Psoas muscle (tissue), 8 donors: ENCODE measurements around the gene POLR2C. TPM values are rescaled to one million over a fixed set of nuclear protein-coding genes. Genes with fewer than 3 reads are reported as not detected.
A peak's percentile ranks its signal among the peaks of the same experiment; 100 is the strongest.

Experiments
- ATAC-seq, 4 donors: fragments of 200-7000 bp; cut with Tn5 transposase; one replicate each; pipeline ENCODE4 v1.9.1; 2020; ENCODE audit warnings: moderate library complexity in 3 of 4, mild to moderate bottlenecking in 2 of 4
- DNase-seq, 2 donors: peaks; one replicate each; pipeline ENCODE4 v3.0.0-alpha.2; 2020
- H3K27ac ChIP-seq: fragments of 200-600 bp; one replicate; pipeline ENCODE4 v1.8.0; 2022
- H3K27me3 ChIP-seq, 3 donors: fragments of 200-600 bp in 1 of 3; one replicate each; pipeline versions ENCODE4 v1.6.1 to v1.8.0; 2013 to 2022; ENCODE audit warnings: low read length in 2 of 3, mild to moderate bottlenecking in 2 of 3, moderate library complexity in 1 of 3; ENCODE audit not compliant: insufficient read depth in 3 of 3
- H3K36me3 ChIP-seq, 2 donors: fragments of 200-600 bp in 1 of 2; one replicate each; pipeline versions ENCODE4 v1.6.1 to v1.8.0; 2013 to 2022; ENCODE audit warnings: low read depth in 1 of 2, mild to moderate bottlenecking in 1 of 2, moderate library complexity in 1 of 2; ENCODE audit not compliant: insufficient read depth in 1 of 2
- H3K4me1 ChIP-seq: fragments of 200-600 bp; one replicate; pipeline ENCODE4 v1.8.0; 2022
- H3K4me3 ChIP-seq: fragments of 200-600 bp; one replicate; pipeline ENCODE4 v1.8.0; 2022; ENCODE audit warnings: mild to moderate bottlenecking
- H3K9me3 ChIP-seq: fragments of 200-600 bp; one replicate; pipeline ENCODE4 v1.8.0; 2022
- WGBS, 3 donors: extraction: QIAGEN DNeasy Blood & Tissue Kit; methylation state at CpG; one replicate each; pipeline versions ENCODE4 v1.1.6 to v1.1.7; 2013; 5-methylcytosine and 5-hydroxymethylcytosine counted together
- intact Hi-C, 2 donors: fragments of 100-400 bp; cut with DNase I; formaldehyde crosslinking; loops; one replicate each; pipeline versions ENCODE4 v1.11.0 to v1.14.2; 2022
- polyA plus RNA-seq, 3 donors: library from polyadenylated mRNA; stranded (reverse); fragments of 200-250 nt; gene quantifications; one replicate each; pipeline ENCODE4 v1.2.3, GENCODE V29; 2013
- total RNA-seq, 4 donors: library from RNA; stranded (reverse); fragmentation: NEBNext Ultra II Directional in 2 of 4; extraction: Animal tissue kit (Norgen Biotek cat#: 25700) in 2 of 4; gene quantifications; one replicate each; pipeline versions ENCODE4 v1.2.1 to v1.2.4, GENCODE V29; 2021 to 2023
- TF ChIP-seq, protein P1 (sequence below): fragments of 200-600 bp; IDR thresholded peaks from one replicate; pipeline ENCODE4 v1.8.0; 2022; ENCODE audit warnings: antibody characterized with exemption
- donor health status: healthy with polysubstance abuse.
- donor health status: DM: no; HTN: no; CAD: no; lungs with moderate emphysema.
- donor health status: Bipolar disorder and iron deficiency.
- donor health status: healthy.
- donor health status: DM: yes; HTN: yes; CAD: no.
- donor health status: DM: no; HTN: no; CAD: no.
- donor health status: DM: no; HTN: no; CAD: no.
- donor health status: DM: yes; HTN: yes; CAD: no.

Gene POLR2C
- total and polyA plus RNA-seq, 7 donors, result 45.1 to 97.1 (median 57.0) TPM

DNA sequence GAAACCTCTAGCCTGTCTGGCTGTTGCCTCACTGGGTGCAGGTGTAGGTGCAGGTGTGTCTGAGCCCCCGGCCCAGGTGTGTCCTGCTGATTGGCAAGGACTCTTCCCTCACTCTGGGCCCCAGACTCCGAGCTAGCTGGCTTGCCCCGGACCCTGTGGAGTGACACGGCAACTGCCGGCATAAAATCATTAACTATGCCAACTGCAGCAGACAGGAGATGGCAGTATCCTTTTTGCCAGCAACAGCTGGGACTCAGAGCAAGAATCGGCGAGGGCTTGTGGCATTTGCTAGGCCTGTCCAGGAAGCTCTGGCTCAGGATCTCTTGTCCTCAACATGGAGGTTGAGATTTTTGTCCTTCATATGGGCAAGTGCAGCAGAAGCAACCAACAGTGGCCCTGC is 36.1 kb upstream of the POLR2C start:
- ATAC-seq, result peak; percentile 40 to 68 (median 50)
- H3K27ac ChIP-seq, result no peak overlapping the region
- TF ChIP-seq, protein P1, sequence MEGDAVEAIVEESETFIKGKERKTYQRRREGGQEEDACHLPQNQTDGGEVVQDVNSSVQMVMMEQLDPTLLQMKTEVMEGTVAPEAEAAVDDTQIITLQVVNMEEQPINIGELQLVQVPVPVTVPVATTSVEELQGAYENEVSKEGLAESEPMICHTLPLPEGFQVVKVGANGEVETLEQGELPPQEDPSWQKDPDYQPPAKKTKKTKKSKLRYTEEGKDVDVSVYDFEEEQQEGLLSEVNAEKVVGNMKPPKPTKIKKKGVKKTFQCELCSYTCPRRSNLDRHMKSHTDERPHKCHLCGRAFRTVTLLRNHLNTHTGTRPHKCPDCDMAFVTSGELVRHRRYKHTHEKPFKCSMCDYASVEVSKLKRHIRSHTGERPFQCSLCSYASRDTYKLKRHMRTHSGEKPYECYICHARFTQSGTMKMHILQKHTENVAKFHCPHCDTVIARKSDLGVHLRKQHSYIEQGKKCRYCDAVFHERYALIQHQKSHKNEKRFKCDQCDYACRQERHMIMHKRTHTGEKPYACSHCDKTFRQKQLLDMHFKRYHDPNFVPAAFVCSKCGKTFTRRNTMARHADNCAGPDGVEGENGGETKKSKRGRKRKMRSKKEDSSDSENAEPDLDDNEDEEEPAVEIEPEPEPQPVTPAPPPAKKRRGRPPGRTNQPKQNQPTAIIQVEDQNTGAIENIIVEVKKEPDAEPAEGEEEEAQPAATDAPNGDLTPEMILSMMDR, result no peak
- H3K27me3 ChIP-seq, result no peaks in the 10 kb centered on the region
- H3K4me3 ChIP-seq, result no peak overlapping the region
- H3K4me1 ChIP-seq, result peaks cover 8% of the 10 kb centered on the region
- no peaks in the 10 kb centered on the region for H3K9me3 ChIP-seq
- DNase-seq, result no peak
- 21 to 33% (median 32%) methylated on average over 7 of the region's 7 CpGs for WGBS, 3 donors
- peaks cover 4 to 48% of the 10 kb centered on the region in 2 donors for H3K36me3 ChIP-seq
- intact Hi-C loops, result no loop called here

DNA sequence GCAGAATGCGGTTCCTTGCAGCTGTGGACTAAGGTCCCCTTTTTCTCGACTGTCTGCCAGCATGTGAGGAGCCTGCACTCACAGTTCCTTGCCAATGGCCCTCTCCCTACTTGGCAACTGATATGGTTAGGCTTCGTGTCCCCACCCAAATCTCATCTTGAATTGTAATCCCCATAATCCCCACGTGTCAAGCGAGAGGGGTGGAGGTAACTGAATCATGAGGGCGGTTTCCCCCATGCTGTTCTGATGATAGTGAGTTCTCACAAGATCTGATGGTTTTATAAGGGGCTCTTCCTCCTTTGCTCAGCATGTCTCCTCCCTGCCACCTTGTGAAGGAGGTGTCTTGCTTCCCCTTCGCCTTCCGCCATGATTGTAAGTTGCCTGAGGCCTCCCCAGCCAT is 35.2 kb upstream of the POLR2C start:
- Histone ChIP-seq H3K27me3 (no peaks in the 10 kb centered on the region), H3K4me3 (no peak overlapping the region), H3K9me3 (no peaks in the 10 kb centered on the region), H3K4me1 (peaks cover 5% of the 10 kb centered on the region), H3K27ac (no peak overlapping the region), H3K36me3 (peaks cover 4 to 58% of the 10 kb centered on the region in 2 donors)
- intact Hi-C loops, result no loop called here
- TF ChIP-seq, protein P1, result no peak
- DNase-seq, result no peak
- 64 to 74% (median 65%) methylated on average over 8 of the region's 8 CpGs for WGBS, 3 donors
- no peak for ATAC-seq

DNA sequence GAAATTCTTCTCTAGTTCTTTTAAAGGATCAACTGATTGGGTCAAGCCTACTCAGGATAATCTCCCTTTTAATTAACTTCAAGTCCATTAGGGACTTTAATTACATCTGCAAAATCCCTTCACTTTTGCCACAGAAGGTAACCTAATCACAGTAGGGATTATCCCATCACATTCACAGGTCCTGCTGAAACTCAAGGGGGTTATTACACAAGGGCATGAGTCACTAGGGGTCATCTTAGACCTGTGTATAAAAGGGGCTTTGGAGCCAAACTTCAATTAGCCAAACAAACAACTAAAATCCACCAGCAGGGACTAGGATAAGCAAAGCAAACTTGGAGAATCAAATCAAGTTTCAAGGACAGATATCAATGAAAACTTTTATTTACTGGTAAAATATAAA is 34.7 kb upstream of the POLR2C start:
- TF ChIP-seq, protein P1, result no peak
- intact Hi-C loops, result no loop called here
- H3K27me3 ChIP-seq, result no peaks in the 10 kb centered on the region
- no peak overlapping the region for H3K27ac ChIP-seq
- H3K9me3 ChIP-seq, result no peaks in the 10 kb centered on the region
- peaks cover 7 to 63% of the 10 kb centered on the region in 2 donors for H3K36me3 ChIP-seq
- DNase-seq, result no peak
- peak in 3 of 4 donors; percentile 58 to 74 (median 60) for ATAC-seq
- peaks cover 4% of the 10 kb centered on the region for H3K4me1 ChIP-seq
- no peak overlapping the region for H3K4me3 ChIP-seq

DNA sequence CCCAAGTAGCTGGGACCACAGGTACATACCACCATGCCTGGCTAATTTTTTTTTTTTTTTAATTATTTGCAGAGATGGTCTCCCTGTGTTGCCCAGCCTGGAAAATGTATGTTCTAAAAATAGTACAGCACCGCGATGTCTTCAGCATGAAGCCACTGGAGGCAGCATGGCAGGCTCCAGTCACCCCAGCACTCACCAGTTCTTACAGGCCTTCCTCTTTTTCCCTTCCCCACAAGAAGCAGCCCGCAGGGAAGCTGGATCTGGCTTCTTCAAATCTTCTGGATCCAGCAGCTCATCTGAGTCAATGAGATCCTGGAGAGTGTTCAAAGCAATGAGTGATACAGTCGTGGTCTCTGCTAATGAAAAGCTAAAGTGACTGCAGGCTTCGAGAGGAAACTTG is 31.5 kb upstream of the POLR2C start:
- Histone ChIP-seq H3K36me3 (peaks cover 20 to 94% of the 10 kb centered on the region in 2 donors), H3K4me3 (no peak overlapping the region), H3K9me3 (no peaks in the 10 kb centered on the region), H3K27me3 (no peaks in the 10 kb centered on the region), H3K4me1 (no peaks in the 10 kb centered on the region), H3K27ac (no peak overlapping the region)
- ATAC-seq, result no peak
- no peak for DNase-seq
- WGBS, 3 donors, result 79 to 89% (median 80%) methylated on average over 5 of the region's 5 CpGs
- intact Hi-C loops, result no loop called here
- TF ChIP-seq, protein P1, result no peak

DNA sequence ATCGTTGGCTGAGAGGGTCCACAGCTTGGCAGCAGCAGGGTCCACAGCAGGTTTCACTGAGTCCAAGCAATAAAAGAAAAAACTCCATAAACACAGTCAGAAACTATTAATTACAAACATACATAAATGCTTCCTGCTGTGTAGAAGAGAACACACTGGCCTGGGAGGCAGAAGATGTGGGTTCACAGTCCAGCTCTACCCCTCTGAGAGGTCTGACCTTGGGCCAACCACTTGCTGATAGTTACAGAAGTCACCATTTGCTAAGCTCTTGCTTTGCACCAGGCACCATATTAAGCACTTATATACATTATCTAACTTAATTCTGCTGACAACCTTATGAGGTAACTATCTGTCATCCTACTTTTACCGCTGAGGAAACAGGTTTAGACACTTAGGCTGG is 30.0 kb upstream of the POLR2C start:
- ATAC-seq, result no peak
- Histone ChIP-seq H3K9me3 (no peaks in the 10 kb centered on the region), H3K4me1 (no peaks in the 10 kb centered on the region), H3K27me3 (no peaks in the 10 kb centered on the region), H3K4me3 (no peak overlapping the region), H3K27ac (no peak overlapping the region), H3K36me3 (peaks cover 25 to 98% of the 10 kb centered on the region in 2 donors)
- no peak for DNase-seq
- WGBS, 3 donors, result 86 to 96% (median 92%) methylated on average over 2 of the region's 2 CpGs
- TF ChIP-seq, protein P1, result no peak
- intact Hi-C loops, result no loop called here
